Measurements from ENCODE around the gene TMEM69. TPM values are rescaled to one million over a fixed set of nuclear protein-coding genes. Genes with fewer than 3 reads are reported as not detected.

TMEM69 gene
- 10 to 100 TPM; 25.2 to 49.4 (median 41.1) TPM for total RNA-seq

DNA sequence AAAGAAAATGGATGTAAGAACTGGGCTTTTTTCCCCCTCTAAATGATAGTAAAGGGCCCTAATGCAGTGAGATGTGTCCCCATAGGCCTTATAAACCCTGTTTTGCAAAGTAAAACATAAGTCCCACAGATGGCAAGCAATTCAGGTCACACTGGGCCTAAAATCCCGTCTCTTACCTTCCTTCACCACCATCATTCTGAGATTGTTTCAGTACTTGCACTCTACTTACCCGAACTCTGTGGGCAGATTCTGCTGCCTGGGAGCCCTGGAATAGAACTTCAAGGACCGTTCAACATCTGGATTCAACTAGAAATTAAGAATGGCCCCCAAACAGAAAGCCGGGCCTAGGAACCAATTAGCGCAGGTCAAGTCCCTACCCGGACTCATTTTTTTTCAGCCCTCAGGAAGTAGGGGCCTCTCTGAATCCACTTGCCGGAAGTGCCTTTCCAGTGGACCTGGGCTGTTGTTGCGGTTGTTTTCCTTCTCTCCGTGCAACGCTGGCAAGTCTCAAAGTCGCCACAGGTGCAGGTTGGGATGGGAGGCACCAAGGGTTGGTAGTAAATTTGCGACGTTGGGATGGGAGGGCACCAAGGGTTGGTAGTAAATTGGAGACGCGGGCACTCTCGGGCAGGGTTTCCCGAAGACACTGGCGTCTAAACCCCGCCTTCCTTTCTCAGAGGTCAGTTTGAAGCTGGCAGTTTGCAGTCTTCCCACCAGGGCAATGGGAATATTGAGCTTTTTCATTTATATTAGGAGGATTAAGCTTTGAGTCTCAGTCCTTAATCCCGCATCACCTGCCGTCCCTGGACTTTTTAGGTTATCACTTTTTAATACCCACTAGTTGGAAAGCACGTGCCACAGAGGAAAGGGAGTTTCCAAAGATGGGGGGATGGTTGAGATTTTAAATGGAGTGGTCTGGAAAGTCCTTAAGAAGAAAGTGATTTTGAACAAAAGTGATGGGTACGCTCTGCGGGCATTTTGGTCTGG lies at the start of gene TMEM69:
TSS of gene TMEM69 (plus strand) at position 428 of the 987 bp plus-strand sequence. CDS start 2,888 bp downstream, outside the sequence.
- ATAC-seq (replicated peaks in 6 of 8), result peak in 7 of 8 experiments; percentile 2 to 24 (median 8)
- 0 to 17% (median 2%) methylated on average over 3 to 22 of the region's 24 CpGs; no CpG with 5 or more reads in 1 of the 10 experiments for WGBS, 10 experiments
- peak within 1 kb of the TSS; percentile 94 for H3K27ac ChIP-seq
- in situ Hi-C loops (cut with MboI; ENCODE audit: low pct_unique_long_range_greater_than_20kb in 2 of 9, low sequenced_read_pairs in 9 of 9, unreplicated experiment in 9 of 9), result no loop called here
- peak within 1 kb of the TSS; percentile 56 to 92 (median 80) for H3K4me3 ChIP-seq
- H3K4me1 ChIP-seq (replicated peaks in 1 of 2), result peaks cover 3 to 5% of the 10 kb centered on the region in 2 donors

- Histone ChIP-seq H3K27ac (no peak overlapping the region), H3K4me1 (replicated peaks in 1 of 2) (no peaks in the 10 kb centered on the region), H3K4me3 (no peak overlapping the region)
- ATAC-seq (replicated peaks in 6 of 8), result no peak
- in situ Hi-C loops (cut with MboI; ENCODE audit: low pct_unique_long_range_greater_than_20kb in 2 of 9, low sequenced_read_pairs in 9 of 9, unreplicated experiment in 9 of 9), result no loop called here
- 88 to 100% (median 100%) methylated on average over 1 of the region's 1 CpG; no CpG with 5 or more reads in 2 of the 10 experiments for WGBS, 10 experiments
Measured at GRCh38 chr1:45640293-45640692, 47.7 kb upstream of the TMEM69 start.

GRCh38 chr1:45643321-45643720 lies 44.7 kb upstream of the TMEM69 start:
- in situ Hi-C loops (cut with MboI; ENCODE audit: low pct_unique_long_range_greater_than_20kb in 2 of 9, low sequenced_read_pairs in 9 of 9, unreplicated experiment in 9 of 9), result no loop called here

DNA sequence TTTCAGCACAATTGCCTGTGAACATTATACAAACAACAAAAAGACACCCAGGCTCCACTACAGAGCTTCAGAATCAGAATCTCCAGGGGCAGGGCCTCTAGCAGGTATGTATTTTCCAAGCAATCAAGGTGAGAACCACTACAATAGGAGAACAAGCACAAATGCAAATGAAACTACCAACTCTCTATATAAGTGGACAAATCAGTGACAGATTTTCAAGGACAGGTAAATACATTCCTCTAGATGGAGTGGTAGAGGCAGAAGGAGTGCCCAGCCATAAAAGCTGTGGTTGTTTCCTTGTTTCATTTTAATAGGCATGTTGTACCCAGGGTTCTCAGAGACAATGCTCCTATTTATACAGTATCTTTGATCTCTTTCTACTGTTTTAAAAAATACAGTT lies 44.0 kb upstream of the TMEM69 start:
- no peak for ATAC-seq (replicated peaks in 6 of 8)
- in situ Hi-C loops (cut with MboI; ENCODE audit: low pct_unique_long_range_greater_than_20kb in 2 of 9, low sequenced_read_pairs in 9 of 9, unreplicated experiment in 9 of 9), result no loop called here
- Histone ChIP-seq H3K4me1 (replicated peaks in 1 of 2) (no peaks in the 10 kb centered on the region), H3K4me3 (no peak overlapping the region), H3K27ac (no peak overlapping the region)

More at GRCh38 chr1:45643321-45643720, 44.7 kb upstream of the TMEM69 start:
- Histone ChIP-seq H3K4me3 (no peak overlapping the region), H3K27ac (no peak overlapping the region), H3K4me1 (replicated peaks in 1 of 2) (no peaks in the 10 kb centered on the region)
- WGBS, 10 experiments, result 50 to 100% (median 78%) methylated on average over 2 to 5 of the region's 5 CpGs; no CpG with 5 or more reads in 1 of the 10 experiments
- ATAC-seq (replicated peaks in 6 of 8), result no peak

GRCh38 chr1:45644661-45645060 lies 43.3 kb upstream of the TMEM69 start:
- no peak for ATAC-seq (replicated peaks in 6 of 8)
- Histone ChIP-seq H3K4me1 (replicated peaks in 1 of 2) (no peaks in the 10 kb centered on the region), H3K4me3 (no peak overlapping the region), H3K27ac (no peak overlapping the region)
- in situ Hi-C loops (cut with MboI; ENCODE audit: low pct_unique_long_range_greater_than_20kb in 2 of 9, low sequenced_read_pairs in 9 of 9, unreplicated experiment in 9 of 9), result no loop called here
- WGBS, 10 experiments, result 73 to 100% (median 99%) methylated on average over 2 of the region's 2 CpGs; no CpG with 5 or more reads in 2 of the 10 experiments

DNA sequence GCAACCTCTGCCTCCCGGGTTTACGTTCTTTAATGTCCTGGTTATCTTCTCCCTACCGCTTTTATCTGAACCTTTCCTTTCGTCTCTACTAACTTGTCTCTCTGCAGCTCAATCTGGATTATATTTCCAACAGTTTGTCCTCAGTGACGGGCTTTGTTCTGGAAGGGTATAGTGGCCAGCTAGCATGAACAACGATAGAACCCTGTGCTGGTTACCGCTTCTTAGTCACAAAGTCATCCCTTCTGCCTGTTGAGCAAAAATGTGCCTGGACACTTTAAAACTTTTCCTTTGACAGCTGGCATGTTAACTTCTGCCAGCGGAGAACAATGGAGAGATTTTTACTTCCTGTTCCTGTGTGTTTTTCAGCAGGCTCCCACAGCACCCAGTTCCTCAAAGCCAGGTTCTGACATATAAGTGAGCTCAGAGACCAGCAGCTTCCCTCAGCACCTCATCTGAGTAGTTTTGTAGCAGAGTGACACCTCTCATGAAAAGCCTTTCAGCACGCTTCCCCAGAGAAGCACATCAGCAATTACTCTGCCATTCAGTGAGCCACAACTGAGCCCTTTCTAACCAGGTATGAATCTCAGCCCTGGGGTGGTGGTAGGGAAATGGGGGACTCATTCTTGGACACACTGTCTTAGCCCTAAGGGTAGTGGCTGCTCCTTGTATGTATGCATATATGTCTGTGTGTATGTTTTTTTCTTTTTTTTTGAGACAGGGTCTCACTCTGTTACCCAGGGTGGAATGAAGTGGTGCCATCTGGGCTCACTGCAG lies 40.5 kb upstream of the TMEM69 start:
- Histone ChIP-seq H3K27ac (no peak overlapping the region), H3K4me1 (replicated peaks in 1 of 2) (no peaks in the 10 kb centered on the region), H3K4me3 (no peak overlapping the region)
- no peak for ATAC-seq (replicated peaks in 6 of 8)
- WGBS, 10 experiments, result 96 to 100% (median 99%) methylated on average over 3 to 9 of the region's 9 CpGs
- in situ Hi-C loops (cut with MboI; ENCODE audit: low pct_unique_long_range_greater_than_20kb in 2 of 9, low sequenced_read_pairs in 9 of 9, unreplicated experiment in 9 of 9), result no loop called here

DNA sequence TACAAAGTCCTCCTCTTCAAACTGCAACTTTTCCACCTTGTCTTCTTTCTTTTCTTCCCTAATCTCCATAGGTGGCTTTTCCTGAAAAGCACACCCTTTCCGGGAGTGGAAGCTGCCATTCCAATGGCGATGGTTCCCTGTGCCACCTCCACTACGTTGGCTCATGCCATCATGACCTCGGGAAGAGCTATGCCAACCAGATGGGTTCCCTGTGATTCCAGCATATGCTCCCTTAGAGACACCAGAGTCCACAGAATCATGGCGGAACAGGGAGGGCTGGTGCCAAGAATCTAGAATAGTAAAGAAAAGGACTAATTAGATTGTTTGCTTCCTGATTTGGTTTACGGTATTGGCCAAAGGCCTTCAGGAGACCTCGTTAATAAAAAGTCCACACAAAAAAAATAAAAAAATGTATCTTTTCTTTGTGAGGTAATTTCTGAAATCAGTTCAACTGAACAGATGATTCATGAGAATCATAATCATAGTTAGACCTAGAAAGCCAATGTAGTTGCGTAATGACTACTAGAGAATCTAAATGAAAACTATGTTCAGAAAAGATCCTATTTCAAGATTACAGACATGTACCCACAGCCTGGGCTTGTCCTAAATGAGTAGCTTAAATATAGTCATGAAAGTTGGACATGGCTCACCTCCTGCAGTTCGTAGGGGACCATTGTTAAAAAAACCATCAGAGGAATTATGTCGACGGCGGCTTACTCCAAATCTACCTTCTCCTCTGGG lies 33.3 kb upstream of the TMEM69 start:
- WGBS, 10 experiments, result 89 to 100% (median 97%) methylated on average over 5 to 12 of the region's 12 CpGs
- no peak for ATAC-seq (replicated peaks in 6 of 8)
- H3K4me1 ChIP-seq (replicated peaks in 1 of 2), result no peaks in the 10 kb centered on the region
- no peak overlapping the region for H3K27ac ChIP-seq
- no peak overlapping the region for H3K4me3 ChIP-seq
- in situ Hi-C loops (cut with MboI; ENCODE audit: low pct_unique_long_range_greater_than_20kb in 2 of 9, low sequenced_read_pairs in 9 of 9, unreplicated experiment in 9 of 9), result no loop called here

DNA sequence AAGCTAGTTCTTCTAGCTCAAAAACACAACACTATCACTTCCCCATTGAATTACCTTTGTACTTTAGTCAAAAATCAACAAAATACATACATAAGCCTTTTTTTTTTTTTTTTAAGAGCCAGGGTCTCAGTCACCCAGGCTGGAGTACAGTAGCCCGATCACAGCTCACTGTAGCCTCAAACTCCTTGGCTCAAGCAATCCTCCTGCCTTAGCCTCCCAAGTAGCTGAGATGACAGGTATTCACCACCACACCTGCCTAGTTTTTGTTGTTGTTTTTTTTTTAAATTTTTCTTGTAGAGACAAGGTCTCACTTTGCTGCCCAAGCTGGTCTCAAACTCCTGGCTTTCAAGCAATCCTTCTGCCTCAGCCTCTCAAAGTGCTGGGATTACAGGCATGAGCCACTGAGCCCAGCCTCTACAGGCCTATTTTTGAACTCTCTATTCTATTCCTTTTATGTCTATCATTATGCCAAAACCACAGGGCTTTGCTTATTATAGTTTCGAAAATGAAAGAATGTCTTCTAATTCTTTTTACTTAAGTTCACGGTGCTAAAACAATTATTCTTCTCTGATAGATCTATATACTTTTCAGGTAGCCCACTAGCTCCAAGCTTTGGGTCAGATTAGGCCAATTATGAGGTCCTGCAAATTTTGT lies 31.3 kb upstream of the TMEM69 start:
- in situ Hi-C loops (cut with MboI; ENCODE audit: low pct_unique_long_range_greater_than_20kb in 2 of 9, low sequenced_read_pairs in 9 of 9, unreplicated experiment in 9 of 9), result no loop called here
- 80 to 100% (median 96%) methylated on average over 1 to 3 of the region's 3 CpGs; no CpG with 5 or more reads in 1 of the 10 experiments for WGBS, 10 experiments
- no peak for ATAC-seq (replicated peaks in 6 of 8)
- Histone ChIP-seq H3K27ac (no peak overlapping the region), H3K4me1 (replicated peaks in 1 of 2) (no peaks in the 10 kb centered on the region), H3K4me3 (no peak overlapping the region)

DNA sequence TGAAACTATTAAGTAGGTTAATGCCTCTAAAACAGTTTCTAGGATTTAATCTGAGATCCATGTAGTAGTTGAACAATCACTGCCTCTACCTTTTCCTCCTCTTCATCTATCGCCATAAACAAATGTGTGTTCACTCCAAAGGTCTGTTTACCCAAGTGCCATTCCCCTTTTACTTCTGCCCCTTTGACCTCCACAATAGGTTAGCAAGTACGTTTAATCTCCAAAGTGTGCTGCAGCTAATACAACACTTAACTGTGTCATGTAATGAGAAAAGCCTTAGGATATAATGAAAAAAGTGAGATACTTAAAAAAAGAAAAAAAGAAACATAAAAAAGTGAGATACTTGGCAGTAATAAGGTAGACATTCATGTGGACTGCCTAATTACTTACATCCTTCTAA lies 29.8 kb upstream of the TMEM69 start:
- 17 to 100% (median 93%) methylated on average over 1 to 2 of the region's 2 CpGs for WGBS, 10 experiments
- H3K27ac ChIP-seq, result no peak overlapping the region

DNA sequence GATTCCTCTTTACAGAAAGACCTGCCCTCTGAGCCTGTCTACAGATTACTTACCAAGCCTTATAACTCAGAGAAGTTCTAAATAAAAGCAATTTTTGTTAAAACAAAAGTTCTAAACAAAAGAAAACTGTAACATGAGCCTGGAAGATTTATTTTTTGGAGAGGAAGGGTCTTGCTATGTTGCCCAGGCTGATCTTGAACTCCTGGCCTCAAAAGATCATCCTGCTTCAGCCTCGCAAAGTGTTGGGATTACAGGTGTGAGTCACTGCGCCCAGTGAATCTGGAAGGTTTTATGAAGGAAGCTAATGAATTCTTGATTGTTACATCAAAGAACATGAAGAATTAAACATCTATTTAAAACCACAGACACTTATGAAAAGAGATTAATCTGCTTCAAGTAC lies 28.8 kb upstream of the TMEM69 start:
- H3K4me1 ChIP-seq (replicated peaks in 1 of 2), result no peaks in the 10 kb centered on the region
- no peak overlapping the region for H3K27ac ChIP-seq
- 89 to 100% (median 98%) methylated on average over 1 to 2 of the region's 2 CpGs; no CpG with 5 or more reads in 2 of the 10 experiments for WGBS, 10 experiments
- no peak overlapping the region for H3K4me3 ChIP-seq
- in situ Hi-C loops (cut with MboI; ENCODE audit: low pct_unique_long_range_greater_than_20kb in 2 of 9, low sequenced_read_pairs in 9 of 9, unreplicated experiment in 9 of 9), result no loop called here
- no peak for ATAC-seq (replicated peaks in 6 of 8)

More for the DNA sequence above, 29.8 kb upstream of the TMEM69 start:
- no peak overlapping the region for H3K4me3 ChIP-seq
- no peaks in the 10 kb centered on the region for H3K4me1 ChIP-seq (replicated peaks in 1 of 2)
- ATAC-seq (replicated peaks in 6 of 8), result no peak
- in situ Hi-C loops (cut with MboI; ENCODE audit: low pct_unique_long_range_greater_than_20kb in 2 of 9, low sequenced_read_pairs in 9 of 9, unreplicated experiment in 9 of 9), result no loop called here

DNA sequence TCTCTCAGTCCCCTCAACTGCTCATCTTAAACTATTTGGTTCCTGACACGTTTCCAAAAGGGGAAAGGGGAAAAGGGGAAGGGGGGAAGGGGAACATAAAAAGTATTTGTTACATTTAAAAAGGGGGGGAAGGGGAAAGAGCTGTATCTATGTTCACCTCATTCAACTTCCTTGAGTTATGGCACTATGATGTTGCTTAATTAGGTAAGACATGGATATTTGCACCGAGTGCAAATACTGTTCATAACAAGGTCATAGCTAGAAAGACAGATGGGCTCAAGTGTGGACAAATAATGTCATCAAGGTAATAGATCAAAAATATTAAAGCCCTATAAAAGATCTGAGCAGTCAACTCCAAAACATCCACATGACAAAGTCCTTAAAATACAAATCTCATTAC lies 27.6 kb upstream of the TMEM69 start:
- Histone ChIP-seq H3K27ac (no peak overlapping the region), H3K4me1 (replicated peaks in 1 of 2) (no peaks in the 10 kb centered on the region), H3K4me3 (no peak overlapping the region)
- ATAC-seq (replicated peaks in 6 of 8), result no peak
- WGBS, 10 experiments, result 38 to 86% (median 86%) methylated on average over 1 of the region's 2 CpGs; no CpG with 5 or more reads in 5 of the 10 experiments
- in situ Hi-C loops (cut with MboI; ENCODE audit: low pct_unique_long_range_greater_than_20kb in 2 of 9, low sequenced_read_pairs in 9 of 9, unreplicated experiment in 9 of 9), result no loop called here

GRCh38 chr1:45666836-45667235 lies 21.1 kb upstream of the TMEM69 start:
- ATAC-seq (replicated peaks in 6 of 8), result no peak
- Histone ChIP-seq H3K4me1 (replicated peaks in 1 of 2) (no peaks in the 10 kb centered on the region), H3K4me3 (no peak overlapping the region), H3K27ac (no peak overlapping the region)
- WGBS, 10 experiments, result 79 to 100% (median 96%) methylated on average over 1 to 2 of the region's 2 CpGs
- in situ Hi-C loops (cut with MboI; ENCODE audit: low pct_unique_long_range_greater_than_20kb in 2 of 9, low sequenced_read_pairs in 9 of 9, unreplicated experiment in 9 of 9), result no loop called here

Measured in motor neuron (in vitro differentiated cells).